HG03460 (cell line): ENCODE data around the gene HAL.

ENCODE experiments used
- ATAC-seq: cut with Tn5 transposase; IDR thresholded peaks from one replicate; pipeline ENCODE4 v1.9.1; 2021; ENCODE audit not compliant: unreplicated experiment

HAL gene, protein sequence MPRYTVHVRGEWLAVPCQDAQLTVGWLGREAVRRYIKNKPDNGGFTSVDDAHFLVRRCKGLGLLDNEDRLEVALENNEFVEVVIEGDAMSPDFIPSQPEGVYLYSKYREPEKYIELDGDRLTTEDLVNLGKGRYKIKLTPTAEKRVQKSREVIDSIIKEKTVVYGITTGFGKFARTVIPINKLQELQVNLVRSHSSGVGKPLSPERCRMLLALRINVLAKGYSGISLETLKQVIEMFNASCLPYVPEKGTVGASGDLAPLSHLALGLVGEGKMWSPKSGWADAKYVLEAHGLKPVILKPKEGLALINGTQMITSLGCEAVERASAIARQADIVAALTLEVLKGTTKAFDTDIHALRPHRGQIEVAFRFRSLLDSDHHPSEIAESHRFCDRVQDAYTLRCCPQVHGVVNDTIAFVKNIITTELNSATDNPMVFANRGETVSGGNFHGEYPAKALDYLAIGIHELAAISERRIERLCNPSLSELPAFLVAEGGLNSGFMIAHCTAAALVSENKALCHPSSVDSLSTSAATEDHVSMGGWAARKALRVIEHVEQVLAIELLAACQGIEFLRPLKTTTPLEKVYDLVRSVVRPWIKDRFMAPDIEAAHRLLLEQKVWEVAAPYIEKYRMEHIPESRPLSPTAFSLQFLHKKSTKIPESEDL

DNA sequence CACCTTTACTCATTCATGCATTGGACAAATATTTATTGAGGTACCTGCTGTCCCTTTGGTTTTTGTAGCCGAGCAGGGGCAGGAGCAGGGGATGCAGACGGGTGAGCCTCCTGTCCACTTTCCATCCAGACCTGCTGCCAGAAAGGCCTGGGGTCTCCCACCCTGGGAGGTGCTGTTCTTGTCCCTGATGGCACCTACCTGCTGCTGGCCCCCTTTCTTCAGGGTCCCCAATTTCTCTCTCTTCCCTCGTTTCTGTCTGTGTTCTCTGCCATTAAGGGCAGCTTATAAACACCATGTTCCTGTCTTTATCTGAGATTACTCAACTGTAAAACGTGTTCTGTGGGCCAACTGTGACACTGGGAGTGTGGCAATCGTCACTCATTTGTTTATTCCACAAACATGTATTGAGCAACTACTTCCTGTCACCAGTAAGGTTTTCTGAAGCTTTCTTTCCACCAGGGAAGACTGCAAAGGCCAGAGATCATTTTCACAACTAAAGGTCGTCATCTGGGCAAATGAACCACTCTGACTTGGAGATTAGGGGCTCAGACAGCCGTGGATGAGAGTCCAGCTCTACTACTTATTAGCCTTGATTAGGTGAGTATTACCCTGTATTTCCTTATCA lies at the start of gene HAL:
TSS of gene HAL (minus strand) at position 311 of the 625 bp plus-strand sequence. CDS start 434 bp downstream, outside the sequence.
- no peak for ATAC-seq

GRCh38 chr12:96045566-96045965 lies 49.4 kb upstream of the HAL start:
- no peak for ATAC-seq

GRCh38 chr12:96044943-96045290 lies 48.8 kb upstream of the HAL start:
- no peak for ATAC-seq

DNA sequence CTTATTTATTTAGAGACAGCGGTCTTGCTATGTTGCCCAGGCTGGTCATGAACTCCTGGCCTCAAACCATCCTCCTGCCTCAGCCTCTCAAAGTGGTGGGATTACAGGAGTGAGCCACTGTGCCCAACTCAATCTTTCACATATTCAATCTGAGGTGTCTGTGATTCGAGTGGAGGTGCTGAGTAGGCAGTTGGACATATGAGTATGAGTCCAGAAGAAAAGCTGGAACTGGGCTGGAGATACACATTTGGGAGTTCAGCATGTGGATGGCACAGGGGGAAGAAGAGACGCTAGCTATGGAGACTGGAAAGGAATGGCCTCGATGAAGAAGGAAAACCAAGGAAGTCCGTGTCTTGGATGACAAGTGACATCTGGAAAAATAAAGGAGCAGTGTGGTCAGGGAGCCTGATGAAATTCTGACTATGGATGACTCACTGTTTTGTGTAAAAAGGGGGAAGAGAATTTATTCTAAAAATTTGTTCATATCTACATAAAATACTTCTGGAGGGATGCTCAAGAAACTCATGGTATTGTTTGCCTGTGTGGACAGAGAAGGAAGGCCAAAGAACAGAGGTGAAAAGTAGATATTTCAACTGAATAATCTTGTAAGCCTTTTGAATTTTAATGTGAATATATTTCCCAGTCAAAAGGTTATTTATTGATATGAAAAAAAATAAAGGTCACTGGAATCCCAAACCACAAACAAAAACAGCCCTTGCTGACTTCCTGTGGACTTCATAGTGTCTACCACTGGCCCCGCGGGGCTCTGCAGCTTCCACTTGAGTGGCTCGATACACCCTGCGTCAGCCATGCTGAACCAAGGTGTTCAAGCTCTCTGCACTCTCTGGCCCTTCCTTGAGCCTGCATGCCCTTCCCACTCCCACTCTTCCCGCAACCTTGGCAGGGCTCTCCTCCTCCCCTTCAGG lies 48.1 kb upstream of the HAL start:
- no peak for ATAC-seq

DNA sequence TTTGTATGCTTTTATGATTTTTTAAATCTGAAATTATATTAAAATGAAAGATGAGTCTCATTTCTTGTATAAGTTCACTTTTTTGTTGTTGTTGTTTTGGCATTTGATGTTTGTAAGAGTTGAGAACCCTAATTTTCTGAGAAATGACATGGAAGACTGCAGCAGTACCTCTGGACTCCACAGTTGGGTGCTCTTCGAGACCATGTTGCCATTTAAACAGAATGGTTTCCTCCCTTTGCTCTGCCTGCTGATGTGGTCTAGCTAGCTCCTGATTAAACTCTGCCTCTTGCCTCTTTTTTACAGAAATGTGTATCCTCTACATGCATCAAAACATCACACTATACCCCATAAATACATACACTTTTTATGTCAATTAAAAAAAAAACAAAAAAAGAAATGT lies 45.0 kb upstream of the HAL start:
- no peak for ATAC-seq

- ATAC-seq = no peak
Observed at GRCh38 chr12:96040305-96041133, 44.4 kb upstream of the HAL start.

GRCh38 chr12:96039516-96039915 lies 43.4 kb upstream of the HAL start:
- ATAC-seq = no peak

GRCh38 chr12:96036765-96037455 lies 40.8 kb upstream of the HAL start:
- ATAC-seq = no peak

DNA sequence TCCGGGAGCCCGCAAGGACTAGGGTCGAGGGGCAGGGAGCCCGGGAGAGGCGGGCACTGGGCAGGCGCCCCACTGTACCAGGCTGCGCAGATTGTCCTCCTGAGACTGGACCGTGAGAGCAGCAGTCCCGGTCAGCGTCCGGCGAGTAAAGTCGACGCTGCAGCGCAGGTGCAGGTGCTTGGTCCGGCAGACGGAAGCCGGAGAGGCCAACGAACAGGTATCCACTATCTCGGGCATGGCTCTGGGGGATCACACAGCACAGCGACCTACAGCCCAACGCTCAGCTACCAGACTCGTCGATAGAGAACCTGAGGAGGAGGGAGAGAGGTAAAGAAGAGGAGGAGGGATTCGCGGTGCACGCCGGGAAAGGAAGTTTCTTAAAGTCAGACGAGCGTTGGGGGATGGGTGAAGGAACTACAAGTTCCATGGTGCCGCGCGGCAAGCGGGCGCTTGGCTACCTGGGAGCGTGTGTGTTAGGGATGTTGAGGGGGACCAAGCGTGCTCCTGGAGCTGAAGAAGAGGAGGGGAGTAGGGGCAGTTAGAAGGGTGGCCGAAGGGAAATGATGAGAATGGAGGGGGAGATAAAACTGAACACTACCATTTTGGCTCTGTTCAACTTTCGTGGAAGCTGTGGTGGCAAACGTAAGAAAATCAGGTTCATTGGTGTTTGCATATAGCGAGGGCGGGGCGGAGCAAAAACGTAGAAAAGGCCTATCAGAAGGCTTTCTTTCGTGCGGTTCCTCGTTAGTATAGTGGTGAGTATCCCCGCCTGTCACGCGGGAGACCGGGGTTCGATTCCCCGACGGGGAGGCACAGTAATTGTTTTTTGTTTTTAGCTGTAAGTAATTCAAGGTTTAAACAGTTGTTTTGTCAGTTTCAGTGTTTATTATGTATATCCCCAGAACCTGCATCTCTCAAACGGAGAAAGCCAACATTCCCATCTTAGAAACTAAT lies 39.4 kb upstream of the HAL start, which contains the start of gene LTA4H:
TSS of gene LTA4H (minus strand) at position 305 of the 954 bp plus-strand sequence. CDS start at position 237, 68 bp downstream.
- peak; percentile 92 for ATAC-seq

DNA sequence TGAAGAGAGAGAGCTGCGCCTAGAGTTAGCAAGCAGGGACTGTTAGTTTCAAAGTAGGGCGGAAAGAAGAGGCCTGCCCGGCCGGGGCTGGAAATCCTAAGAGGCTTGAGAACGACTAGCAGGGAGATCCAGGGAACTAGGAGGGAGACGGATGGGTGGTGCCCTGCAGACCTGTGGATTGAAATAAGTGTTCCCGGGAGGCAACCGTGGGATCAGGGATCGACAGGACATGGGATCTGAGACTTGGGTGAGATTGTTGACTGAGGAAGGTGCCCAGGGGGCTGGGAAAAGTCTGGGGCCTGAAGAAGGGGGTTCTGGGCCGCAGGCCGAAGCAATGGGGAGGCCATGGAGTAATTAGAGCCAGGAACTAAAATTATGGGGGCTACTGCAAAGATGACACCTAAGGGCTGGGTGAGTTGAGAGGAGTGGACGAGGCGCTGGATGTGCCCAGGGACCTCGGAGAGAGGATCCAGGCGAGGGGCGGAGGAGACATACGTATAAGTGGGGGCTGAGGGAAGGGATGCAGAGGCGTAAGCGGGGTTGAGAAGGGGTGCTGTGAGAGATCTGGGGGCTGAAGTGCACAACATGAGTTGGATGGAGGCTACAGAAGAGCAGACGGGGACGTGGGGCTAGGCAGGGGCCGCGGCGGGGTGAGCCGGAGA lies 38.6 kb upstream of the HAL start:
- no peak for ATAC-seq

DNA sequence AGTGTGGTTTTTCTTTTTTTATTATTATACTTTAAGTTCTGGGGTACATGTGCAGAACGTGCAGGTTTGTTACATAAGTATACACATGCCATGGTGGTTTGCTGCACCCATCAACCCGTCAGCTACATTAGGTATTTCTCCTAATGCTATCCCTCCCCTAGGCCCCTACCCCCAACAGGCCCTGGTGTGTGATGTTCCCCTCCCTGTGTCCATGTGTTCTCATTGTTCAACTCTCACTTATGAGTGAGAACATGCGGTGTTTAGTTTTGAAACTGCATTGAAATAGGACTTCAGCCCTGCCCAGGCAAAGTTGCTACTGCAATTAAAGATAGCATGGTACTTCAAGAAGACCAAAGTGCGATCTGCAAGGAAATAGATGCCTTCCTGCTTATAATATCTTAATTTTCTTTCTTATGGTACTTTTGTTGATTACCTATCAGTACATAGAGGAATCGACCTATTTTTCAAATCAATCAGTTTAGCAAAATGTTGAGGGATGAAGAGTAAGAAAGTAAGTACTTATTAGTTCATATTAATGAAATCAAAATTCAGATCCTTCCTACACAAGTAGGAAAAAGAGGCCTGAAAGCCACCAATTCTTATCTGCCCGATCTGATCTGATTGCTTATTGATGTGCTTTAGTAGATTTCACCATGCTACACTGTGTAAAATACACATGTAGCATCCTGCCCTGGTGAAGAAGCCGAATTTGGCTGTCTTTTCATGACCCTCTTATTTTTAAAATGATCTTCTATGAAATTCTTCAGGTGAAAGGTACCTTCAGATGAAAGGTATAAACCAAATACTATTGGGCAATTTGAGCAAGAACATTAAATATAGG lies 37.6 kb upstream of the HAL start:
- no peak for ATAC-seq

GRCh38 chr12:96029826-96030225 lies 33.7 kb upstream of the HAL start:
- no peak for ATAC-seq

DNA sequence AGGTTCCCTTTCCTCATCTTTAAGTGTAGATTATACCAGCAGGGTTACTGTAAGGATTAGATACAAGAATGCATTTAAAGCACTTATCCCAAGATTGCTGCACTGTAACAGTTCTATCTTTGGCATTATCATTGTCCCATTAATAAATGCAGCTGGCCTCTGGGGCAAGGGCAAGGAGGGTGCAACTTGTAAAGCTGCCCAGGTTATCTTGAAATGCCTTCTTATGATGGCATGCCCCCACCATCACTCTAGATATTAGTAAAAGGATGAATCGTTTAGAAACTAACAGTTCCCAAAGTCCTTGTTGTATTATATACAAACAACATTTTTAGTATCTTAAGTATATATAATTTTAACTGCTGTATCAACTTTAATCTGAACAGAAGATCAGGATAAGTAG lies 32.4 kb upstream of the HAL start:
- no peak for ATAC-seq

GRCh38 chr12:96026331-96026730 lies 30.2 kb upstream of the HAL start:
- ATAC-seq = no peak

DNA sequence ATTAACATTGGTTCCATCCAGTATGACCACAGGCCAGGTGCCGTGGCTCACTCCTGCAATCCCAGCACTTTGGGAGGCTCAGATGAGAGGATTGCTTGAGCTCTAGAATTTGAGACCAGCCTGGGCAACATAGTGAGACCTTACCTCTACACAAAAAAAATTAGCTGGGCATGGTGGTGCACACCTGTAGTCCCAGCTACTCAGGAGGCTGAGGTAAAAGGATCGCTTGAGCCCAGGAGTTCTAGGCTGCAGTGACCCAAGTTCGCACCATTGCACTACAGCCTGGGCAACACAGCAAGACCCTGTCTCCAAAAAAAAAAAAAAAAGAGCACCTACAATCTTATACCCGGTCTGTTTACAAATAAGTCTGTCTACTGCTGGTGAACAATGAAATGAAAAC lies 29.4 kb upstream of the HAL start:
- ATAC-seq = no peak

GRCh38 chr12:96020314-96021003 lies 24.3 kb upstream of the HAL start:
- peak; percentile 93 for ATAC-seq
